ENCODE measurements around the gene WNT7A. TPM values are rescaled to one million over a fixed set of nuclear protein-coding genes. Genes with fewer than 3 reads are reported as not detected.

Gene WNT7A
- total RNA-seq, 1 experiment from 2014 or later = 0.34 TPM

DNA sequence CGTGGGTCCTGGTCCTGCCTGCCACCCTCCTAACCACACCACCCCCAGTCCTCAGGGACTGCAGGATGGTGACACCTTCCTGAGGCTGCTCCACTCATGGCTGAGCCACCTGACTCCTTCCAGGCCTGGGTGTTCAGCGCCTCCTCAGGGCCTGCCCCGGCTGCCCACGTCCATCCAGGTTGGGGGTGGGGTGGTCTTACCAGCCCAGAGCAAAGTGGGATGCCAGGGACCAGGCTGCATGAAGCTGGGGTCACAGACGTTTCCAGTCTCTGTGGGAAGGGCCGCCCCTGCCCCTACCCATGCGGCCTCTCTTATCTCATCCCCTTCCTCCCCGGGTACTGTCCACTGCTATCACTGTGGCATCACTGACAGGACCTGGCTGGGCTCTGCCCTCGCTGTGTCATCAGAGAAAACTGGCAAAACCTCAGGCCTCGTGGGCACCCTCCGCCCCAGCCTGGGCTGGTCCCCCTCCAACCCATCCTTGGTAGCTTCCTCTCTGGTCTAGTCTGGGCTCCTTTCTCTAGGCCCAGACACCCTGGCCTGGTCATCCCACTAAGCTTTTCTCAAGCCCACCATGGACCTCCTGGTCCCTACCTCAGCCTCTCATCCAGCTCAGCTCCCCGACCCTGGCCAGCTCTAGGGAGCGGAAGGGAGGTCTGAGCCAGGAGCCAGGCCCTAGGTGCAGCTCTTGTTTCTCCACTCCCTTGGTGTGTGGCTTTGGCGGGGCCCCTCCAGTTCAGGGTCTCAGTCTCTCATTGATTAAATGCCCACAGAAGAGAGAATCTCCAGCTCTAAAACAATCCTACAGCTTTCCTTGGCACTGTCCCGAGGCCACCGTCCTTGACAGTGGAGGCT is 32.9 kb downstream of the WNT7A start:
- Histone ChIP-seq H2AFZ (ENCODE audit: low read depth, low read length, poor library complexity, severe bottlenecking) (no peak overlapping the region), H3K4me1 (ENCODE audit: control insufficient read depth in 1 of 2, insufficient read depth in 2 of 2, low read length in 2 of 2) (peaks cover 16 to 31% of the 10 kb centered on the region in 2 experiments), H3K9me3 (ENCODE audit: control insufficient read depth in 1 of 2, insufficient read depth in 1 of 2, low read depth in 1 of 2, low read length in 2 of 2) (no peaks in the 10 kb centered on the region), H3K36me3 (ENCODE audit: control insufficient read depth in 1 of 2, insufficient read depth in 2 of 2, low read length in 2 of 2) (no peaks in the 10 kb centered on the region), H3K4me2 (ENCODE audit: low read length) (no peak overlapping the region), H3K9ac (ENCODE audit: low read length) (no peak overlapping the region), H3K4me3 (replicated peaks in 1 of 2; ENCODE audit: low read depth in 1 of 2, low read length in 2 of 2) (no peak overlapping the region), H3K79me2 (ENCODE audit: insufficient read depth, low read length) (no peaks in the 10 kb centered on the region), H3K27me3 (ENCODE audit: insufficient read depth, low read length) (no peaks in the 10 kb centered on the region), H3K27ac (ENCODE audit: low read depth, low read length) (no peak overlapping the region), H3K9me2 (ENCODE audit: insufficient read depth) (no peaks in the 10 kb centered on the region), H4K20me1 (ENCODE audit: insufficient read depth) (no peaks in the 10 kb centered on the region)
- BruUV-seq (replicated peaks) = no TSS peak
- ATAC-seq (no peak), DNase-seq (ENCODE audit: low read depth, low spot score) (no peak)
- POLR2A ChIA-PET = no interaction called here
- TF ChIP-seq ZNF274 (IDR thresholded peaks at IDR 0.05; ENCODE audit: low read depth, low read length) = no peak
- no peak for TF ChIP-seq SP1 (IDR thresholded peaks at IDR 0.05; ENCODE audit: low read depth)
- no peak for TF ChIP-seq TCF7L2 (IDR thresholded peaks at IDR 0.05; ENCODE audit: borderline replicate concordance, extremely low read depth, insufficient read depth, insufficient read length)
- no peak for TF ChIP-seq CEBPB (IDR thresholded peaks at IDR 0.05; ENCODE audit: low read depth)
- TF ChIP-seq, protein P1, sequence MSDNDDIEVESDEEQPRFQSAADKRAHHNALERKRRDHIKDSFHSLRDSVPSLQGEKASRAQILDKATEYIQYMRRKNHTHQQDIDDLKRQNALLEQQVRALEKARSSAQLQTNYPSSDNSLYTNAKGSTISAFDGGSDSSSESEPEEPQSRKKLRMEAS (IDR thresholded peaks at IDR 0.05) = no peak
- TF ChIP-seq ZBTB33 (IDR thresholded peaks at IDR 0.05; ENCODE audit: extremely low read depth, insufficient replicate concordance, low read length) = no peak
- CTCF ChIA-PET = no interaction called here
- RAD21 ChIA-PET (ENCODE audit: low non-redundant PET in 1 of 2, low total read pairs in 2 of 2, uncharacterized antibody in 2 of 2, unreplicated experiment in 2 of 2) = no interaction called here
- intact Hi-C loops (cut with micrococcal nuclease) = no loop called here
